Suppressor macrophage treated with lipopolysaccharide for 1 hour (primary cell): ENCODE data around the gene TNNI2.
A peak's percentile ranks its signal among the peaks of the same experiment; 100 is the strongest.

Experiments
- DNase-seq, 3 donors: peaks; one replicate each; pipeline ENCODE4 v3.0.0-alpha.2; 2020 to 2022

TNNI2 gene

DNA sequence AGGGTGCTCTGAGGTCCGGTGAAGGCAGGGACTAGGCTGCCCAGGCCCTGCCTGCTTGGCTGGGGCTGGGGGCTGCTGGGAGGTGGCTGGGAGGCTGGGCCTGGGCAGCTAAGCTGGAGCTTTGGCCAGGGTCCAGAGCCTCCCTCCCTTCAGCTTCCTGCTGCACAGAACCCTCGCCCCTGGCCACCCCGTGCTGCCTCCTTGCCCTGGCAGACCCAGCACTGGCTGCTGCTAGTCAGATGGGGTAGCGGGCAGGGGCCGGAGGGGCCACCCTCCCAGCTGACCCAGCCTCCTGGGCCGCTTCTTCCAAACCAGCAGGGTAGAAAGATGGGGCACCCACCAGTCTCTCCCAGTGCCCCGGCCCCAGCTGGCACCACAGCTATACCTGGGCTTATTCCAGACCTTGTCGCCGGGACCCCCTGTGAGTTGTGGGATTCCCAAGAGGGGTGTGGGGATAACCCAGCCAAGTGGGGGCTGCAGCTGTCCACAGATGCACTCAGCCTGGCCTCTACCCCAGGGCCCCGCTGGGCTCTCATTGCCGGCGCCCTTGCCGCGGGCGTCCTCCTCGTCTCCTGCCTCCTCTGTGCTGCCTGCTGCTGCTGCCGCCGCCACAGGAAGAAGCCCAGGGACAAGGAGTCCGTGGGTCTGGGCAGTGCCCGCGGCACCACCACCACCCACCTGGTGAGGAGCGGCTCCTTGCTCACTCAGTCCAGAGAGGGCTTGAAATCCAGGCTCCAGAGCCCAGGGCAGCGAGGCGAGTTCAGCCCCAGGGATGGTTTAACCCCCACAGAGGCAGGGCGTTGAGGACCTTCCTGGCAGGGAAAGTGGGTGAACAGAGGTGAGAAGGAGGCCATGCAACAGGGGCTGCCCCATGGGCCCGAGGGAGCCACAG, 3.8 kb upstream of the TNNI2 start, which contains the start of gene SYT8:
SYT8 (plus strand) TSS at position 212 of the 892 bp plus-strand sequence; CDS start at position 328, 116 bp downstream.
- no peak for DNase-seq

GRCh38 chr11:1835671-1836010, 3.1 kb upstream of the TNNI2 start:
- no peak for DNase-seq

GRCh38 chr11:1836011-1836945, 2.5 kb upstream of the TNNI2 start:
- DNase-seq: no peak

DNA sequence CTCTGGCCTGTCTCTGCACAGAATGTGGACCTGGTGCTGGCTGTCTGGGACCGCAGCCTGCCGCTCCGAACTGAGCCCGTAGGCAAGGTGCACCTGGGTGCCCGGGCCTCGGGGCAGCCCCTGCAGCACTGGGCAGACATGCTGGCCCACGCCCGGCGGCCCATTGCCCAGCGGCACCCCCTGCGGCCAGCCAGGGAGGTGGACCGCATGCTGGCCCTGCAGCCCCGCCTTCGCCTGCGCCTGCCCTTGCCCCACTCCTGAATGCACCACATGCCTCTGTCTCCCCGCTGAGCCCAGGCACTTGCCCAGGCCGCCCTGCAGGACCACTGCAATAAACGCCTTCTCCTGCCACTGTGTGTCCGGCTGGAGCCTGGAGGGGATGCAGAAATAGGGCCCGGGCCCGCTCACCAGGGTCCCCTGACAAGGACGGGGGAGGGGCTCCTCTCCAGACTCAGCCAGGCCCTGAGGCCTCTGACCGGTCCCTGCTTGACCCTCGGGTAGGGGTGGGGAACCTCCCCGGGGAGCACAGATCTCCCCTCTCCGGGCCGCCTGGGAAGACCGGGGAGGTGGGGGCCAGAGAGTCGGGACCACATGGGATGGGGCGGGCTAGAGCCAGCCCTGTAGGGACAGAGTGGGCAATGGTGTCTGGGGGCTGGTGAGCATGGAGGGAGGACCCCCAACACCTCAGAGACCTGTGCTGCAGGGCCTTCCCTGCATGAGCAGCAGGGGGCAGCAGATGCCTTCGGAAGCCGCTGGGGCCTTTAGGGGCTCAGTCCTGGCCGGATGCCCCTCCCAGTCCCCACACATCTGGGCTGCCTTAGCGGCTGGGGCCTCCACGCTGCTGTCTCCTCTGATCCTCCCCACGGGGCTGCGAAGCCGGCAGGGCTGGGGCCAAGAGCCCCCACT, 1.4 kb upstream of the TNNI2 start:
- peak; percentile 71 to 79 (median 74) for DNase-seq

GRCh38 chr11:1838077-1838425, 730 bp upstream of the TNNI2 start:
- DNase-seq: no peak

DNA sequence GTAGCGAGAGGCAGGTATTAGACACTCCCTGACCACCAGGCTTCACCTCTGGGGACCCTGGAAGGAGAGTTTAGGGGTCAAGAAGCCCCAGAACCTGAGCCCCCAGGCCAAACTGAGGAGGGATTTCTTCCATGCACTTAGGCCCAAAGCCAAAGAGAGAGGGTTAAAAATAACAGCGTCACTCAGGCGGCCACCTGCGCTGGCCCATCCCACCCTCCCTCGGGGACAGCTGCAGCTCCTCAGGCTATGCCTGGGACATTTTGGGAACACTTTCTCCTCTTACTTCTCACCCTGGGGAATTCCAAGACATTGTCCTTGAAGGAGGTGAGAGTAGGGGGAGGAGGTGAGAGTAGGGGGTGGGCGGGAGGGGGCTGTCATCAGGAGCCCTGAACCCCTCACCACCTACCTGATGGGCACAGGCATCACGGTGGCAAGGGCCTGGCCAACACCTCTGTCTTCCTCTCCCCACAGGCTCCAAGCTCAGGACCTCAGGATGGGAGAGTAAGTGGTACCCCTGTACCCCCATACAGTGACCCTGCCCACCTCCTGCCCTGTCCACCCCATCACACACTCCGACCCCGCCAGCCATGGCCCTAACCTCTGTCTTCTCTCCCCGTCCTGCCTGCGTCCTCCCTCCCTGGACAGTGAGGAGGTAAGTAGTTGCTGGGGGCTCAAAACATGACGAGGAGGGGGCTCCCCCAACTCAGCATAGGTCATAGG, 583 bp downstream of the TNNI2 start:
- no peak for DNase-seq

DNA sequence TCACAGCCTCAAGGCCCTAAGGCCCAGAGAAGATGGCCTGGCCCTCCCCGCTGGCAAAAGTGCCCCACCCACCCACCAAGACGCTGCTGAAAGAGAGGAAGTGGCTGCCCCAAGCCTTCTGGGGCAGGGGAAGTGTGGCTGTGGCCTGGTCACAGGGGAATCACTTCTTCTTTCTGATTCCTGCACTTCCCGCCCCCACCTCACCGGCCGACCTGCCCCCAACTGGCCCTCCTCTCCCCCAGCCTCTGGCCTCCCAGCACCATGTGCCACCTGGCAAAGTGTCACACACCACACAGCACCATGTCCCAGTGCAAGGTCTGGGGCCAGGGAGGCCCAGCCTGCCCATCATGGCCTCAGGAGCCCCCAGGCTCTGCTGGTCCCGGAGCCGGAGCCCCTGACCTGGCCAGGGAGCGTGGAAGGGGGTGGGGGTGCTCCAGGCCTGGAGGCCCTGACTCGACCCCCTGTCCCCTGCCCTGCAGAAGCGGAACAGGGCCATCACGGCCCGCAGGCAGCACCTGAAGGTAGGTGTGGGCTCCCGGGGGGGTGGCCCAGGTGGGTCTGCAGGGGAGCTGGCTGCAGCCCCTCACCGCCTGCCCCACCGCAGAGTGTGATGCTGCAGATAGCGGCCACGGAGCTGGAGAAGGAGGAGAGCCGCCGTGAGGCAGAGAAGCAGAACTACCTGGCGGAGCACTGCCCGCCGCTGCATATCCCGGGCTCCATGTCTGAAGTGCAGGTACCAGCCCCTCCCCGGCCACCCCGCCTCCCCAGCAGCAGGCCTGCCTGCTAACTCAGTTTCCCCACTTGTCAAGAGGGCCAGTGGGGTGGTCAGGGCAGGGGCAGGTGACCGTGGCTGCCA, 1.4 kb downstream of the TNNI2 start:
- peak; percentile 87 to 92 (median 89) for DNase-seq

- DNase-seq: no peak
These were observed 2.1 kb downstream of the TNNI2 start for GRCh38 chr11:1840780-1841480.

DNA sequence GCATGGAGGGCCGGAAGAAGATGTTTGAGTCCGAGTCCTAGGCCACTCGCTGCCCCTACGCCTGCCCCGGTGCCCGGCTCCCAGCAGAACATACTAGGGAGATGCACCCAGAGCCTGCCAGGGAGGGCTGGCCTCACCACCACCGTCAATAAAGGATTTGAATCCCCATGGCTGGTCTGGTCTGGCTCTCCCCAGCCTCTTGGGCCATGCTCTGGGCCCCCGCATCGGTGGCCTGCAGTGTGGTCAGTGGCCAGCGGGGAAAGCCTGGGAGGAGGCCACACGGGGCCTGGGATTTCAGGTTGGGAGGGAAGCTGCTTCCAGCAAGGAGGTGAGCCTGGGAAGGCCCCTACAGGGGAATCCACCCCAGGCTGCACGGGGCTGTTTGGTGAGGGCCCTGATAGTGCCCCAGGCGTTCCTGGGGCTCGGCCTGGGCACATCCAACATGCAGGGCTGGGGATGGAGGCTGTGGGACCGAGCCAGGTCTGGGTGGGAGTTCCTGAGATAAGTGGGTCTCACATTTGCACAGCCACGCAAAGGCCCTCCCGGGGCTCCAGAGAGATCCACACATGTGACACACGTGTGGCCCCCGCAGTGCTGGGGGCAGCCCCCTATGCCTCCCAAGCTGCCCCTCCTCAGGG, 2.8 kb downstream of the TNNI2 start:
- DNase-seq: no peak

DNA sequence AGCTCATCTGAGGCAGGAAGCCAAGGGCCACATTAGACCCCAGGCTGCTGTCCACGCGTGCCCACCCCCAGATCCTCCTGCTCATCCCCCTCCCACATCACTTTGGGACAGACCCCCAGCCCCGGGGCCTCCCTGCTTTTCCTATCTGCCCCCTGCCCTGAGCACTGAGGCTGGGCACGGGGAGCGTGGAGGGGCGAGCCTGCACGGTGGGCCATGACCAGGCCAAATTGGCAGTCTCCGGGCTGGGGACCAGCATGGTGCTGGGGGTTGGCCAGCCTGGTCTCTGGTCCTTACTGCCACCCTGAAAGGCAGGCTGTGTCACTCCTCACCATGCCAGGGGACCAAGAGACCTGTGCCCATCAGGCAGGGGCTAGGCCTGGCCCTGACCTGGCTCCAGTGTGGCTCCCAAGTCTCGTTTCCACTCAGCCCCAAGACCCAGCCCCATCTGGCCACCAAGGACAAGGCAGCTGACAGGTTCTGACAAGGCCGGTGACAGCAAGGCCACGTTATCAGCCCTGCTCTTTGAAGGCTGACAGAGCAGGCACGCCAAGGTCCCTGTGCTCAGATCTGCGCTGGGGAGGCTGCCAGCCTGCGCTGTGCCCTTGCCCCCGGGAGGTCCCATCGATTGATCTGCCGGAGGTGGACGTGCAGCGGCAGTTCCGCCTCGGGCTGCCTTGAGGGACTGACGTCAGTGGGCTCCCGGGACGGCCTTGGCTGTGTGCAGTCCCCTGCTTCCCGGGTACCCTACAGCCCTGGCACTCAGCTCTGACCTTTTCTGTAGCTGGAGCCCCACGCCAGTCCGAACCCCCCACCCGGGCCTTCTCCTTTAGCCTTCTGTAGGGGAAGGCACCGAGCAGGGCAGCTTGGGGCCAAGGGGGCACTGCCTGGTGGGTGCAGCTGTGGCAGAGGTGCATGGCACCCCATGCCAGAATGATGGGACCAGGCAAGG, 3.6 kb downstream of the TNNI2 start:
- DNase-seq: no peak

DNA sequence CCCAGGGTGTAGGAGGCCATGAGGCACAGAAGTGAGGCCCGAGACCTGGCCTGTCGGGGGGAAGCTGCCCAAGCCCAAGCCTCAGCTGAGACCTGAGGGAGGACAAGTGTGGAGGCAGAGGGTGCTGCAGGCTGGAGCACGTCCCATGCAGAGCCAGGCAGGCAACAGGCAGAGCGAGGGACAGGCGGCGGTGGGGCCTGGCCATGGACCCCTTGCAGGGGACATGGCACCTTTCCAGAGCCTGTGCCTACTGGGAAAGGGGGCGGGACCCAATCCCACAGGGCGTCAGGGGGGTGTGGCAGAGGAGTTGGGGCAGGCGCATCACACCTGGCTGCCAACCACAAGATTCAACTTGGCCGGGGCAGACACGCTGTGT, 4.3 kb downstream of the TNNI2 start:
- DNase-seq: no peak

DNA sequence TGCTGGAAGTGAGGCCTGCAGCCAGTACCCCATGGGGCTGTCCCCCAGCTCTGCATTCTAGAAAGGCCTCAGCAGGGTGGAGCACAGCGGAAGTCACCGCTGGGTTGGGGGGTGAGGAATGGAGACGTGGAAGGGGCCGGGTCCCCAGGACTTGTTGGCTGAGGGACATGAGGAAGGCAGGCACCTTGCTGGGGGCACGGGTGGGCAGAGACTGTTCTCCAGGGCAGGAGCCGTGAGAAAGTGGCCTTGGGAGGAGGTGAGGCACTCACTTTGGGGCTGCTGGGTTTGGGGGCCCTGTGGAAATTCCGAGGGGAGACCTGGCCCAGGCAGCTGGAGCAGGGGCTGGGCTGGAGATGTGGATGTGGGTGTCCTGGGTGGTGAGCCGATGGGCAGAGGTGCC, 5.0 kb downstream of the TNNI2 start:
- no peak for DNase-seq

DNA sequence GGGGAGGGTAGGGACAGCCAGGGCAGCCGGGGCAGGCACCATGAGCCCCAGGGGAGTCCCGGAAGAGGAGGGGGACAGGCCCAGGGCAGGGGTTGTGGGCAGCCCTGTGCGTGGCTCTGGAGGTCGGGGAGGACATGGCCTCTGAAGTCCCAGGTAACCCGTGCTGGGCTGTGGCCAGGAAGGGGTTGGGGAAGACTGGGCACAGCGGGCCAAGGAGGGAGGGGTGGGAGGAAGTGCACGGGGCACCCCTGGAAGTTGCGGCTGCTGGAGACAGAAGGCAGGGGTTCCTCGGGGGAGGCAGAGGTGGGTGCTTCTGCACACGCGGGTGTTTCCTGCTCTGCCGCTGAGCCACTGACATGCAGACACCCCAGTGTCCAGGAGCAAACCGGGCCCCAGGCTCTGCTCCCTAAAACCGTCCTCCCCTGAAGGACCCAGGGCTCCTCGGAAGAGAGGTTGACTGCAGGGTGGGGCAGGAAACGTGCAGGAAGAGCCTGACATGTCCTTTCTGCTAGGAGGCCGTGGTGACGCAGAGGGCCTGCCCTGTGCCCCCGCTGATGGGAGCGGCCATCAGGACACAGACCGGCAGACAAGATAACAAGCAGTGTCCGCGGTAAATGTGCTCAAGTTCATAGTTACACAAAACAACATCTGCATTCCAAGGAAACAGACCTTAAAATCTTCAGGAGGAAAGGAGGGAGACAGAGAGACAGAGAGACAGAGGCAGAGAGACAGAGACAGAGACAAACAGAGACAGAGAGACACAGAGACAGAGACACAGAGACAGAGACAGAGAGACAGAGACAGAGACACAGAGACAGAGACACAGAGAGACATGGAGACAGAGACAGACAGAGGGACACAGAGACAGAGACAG, 5.7 kb downstream of the TNNI2 start:
- peak; percentile 67 to 78 (median 72) for DNase-seq

- no peak for DNase-seq
These were observed 6.3 kb downstream of the TNNI2 start for GRCh38 chr11:1845095-1845429.

- DNase-seq: no peak
These were observed 7.0 kb downstream of the TNNI2 start for GRCh38 chr11:1845561-1846452.

DNA sequence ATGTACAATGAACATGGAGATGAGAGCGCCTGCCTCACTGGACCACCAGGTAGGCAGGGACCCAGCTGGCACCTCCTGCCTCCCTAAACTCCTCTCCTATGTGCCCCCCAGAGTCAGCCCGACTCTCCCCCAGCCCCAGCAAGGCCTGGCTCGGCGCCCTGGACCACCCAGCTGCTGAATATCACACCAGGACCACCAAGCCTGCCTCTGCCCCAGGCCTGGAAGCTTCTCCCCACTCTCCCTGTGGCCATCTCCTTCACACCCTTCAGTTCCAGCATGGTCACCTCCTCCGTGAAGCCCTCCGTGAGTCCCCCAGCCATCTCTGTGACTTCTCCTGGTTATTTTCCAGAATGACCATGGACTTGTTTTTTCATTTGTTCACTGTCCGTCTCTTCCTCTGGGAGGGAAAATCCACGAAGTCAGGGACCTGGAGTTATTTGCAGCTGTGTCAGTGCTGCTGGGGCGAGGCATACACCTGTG, 7.7 kb downstream of the TNNI2 start:
- no peak for DNase-seq
